G401 (cell line): Measurements from ENCODE around the gene CYBA. TPM values are rescaled to one million over a fixed set of nuclear protein-coding genes. Genes with fewer than 3 reads are reported as not detected.
A peak's percentile ranks its signal among the peaks of the same experiment; 100 is the strongest.

Experiments used
- DNase-seq: peaks from one replicate; pipeline ENCODE4 v3.0.0-alpha.2; 2015; ENCODE audit warnings: low spot score
- in situ Hi-C: cut with HindIII; loops from 2 replicates; pipeline ENCODE4 v1.10.0; 2016; ENCODE audit warnings: low sequenced_read_pairs, mixed read lengths
- total RNA-seq: library from RNA; depleted of rRNA; stranded (reverse); fragments of >200 nt; shearing (Covaris generic); gene quantifications from 2 replicates; pipeline ENCODE4 v1.2.3, GENCODE V29; 2014; rRNA removed

Gene CYBA
- 299 and 403 TPM in 2 replicates for total RNA-seq

- in situ Hi-C loops = no loop called here
- DNase-seq = no peak
These were observed at the start of gene CYBA for GRCh38 chr16:88650749-88651275. CYBA (minus strand) TSS chr16:88651053; CDS start chr16:88651013, 40 bp downstream.

GRCh38 chr16:88700322-88700635 is 49.4 kb upstream of the CYBA start:
- no peak for DNase-seq
- in situ Hi-C loops = no loop called here

GRCh38 chr16:88699180-88699579 is 48.3 kb upstream of the CYBA start:
- DNase-seq = no peak
- in situ Hi-C loops = no loop called here

- in situ Hi-C loops = no loop called here
These were observed 47.8 kb upstream of the CYBA start for GRCh38 chr16:88698646-88699045.

GRCh38 chr16:88697831-88698615 is 47.2 kb upstream of the CYBA start:
- no peak for DNase-seq

More at GRCh38 chr16:88698646-88699045, 47.8 kb upstream of the CYBA start:
- DNase-seq = no peak

GRCh38 chr16:88697116-88697830 is 46.4 kb upstream of the CYBA start:
- no peak for DNase-seq
- in situ Hi-C loops = no loop called here

More at GRCh38 chr16:88697831-88698615, 47.2 kb upstream of the CYBA start:
- in situ Hi-C loops = no loop called here

GRCh38 chr16:88696441-88696840 is 45.6 kb upstream of the CYBA start:
- DNase-seq = no peak
- in situ Hi-C loops = no loop called here

GRCh38 chr16:88695753-88696152 is 44.9 kb upstream of the CYBA start:
- DNase-seq = no peak
- in situ Hi-C loops = no loop called here

GRCh38 chr16:88695218-88695617 is 44.4 kb upstream of the CYBA start:
- in situ Hi-C loops = no loop called here
- DNase-seq = no peak

- no peak for DNase-seq
- in situ Hi-C loops = no loop called here
These were observed 43.6 kb upstream of the CYBA start for GRCh38 chr16:88694221-88695087.

- no peak for DNase-seq
- in situ Hi-C loops = no loop called here
These were observed 42.7 kb upstream of the CYBA start for GRCh38 chr16:88693420-88694177.

- in situ Hi-C loops = no loop called here
- no peak for DNase-seq
These were observed 42.0 kb upstream of the CYBA start for GRCh38 chr16:88692861-88693260.

GRCh38 chr16:88691924-88692560 is 41.2 kb upstream of the CYBA start:
- in situ Hi-C loops = no loop called here
- DNase-seq = no peak

- DNase-seq = no peak
- in situ Hi-C loops = no loop called here
These were observed 40.4 kb upstream of the CYBA start for GRCh38 chr16:88691129-88691813.

- no peak for DNase-seq
- in situ Hi-C loops = no loop called here
These were observed 39.7 kb upstream of the CYBA start for GRCh38 chr16:88690341-88691128.

- in situ Hi-C loops = no loop called here
These were observed 37.3 kb upstream of the CYBA start for GRCh38 chr16:88688013-88688778.

GRCh38 chr16:88687676-88688012 is 36.8 kb upstream of the CYBA start:
- in situ Hi-C loops = no loop called here
- DNase-seq = no peak

More at GRCh38 chr16:88688013-88688778, 37.3 kb upstream of the CYBA start:
- DNase-seq = peak; percentile 83
